Smooth muscle cell of bladder (primary cell): ENCODE data around the gene GJB6. TPM values are rescaled to one million over a fixed set of nuclear protein-coding genes. Genes with fewer than 3 reads are reported as not detected.

Experiments
- total RNA-seq: library from RNA; depleted of rRNA; stranded (reverse); fragments of >200 nt; gene quantifications from 2 replicates; pipeline ENCODE4 v1.2.3, GENCODE V29; 2014

The GJB6 gene
- total RNA-seq = not detected in 2 replicates

GRCh38 chr13:20231839-20232555 is at the start of gene GJB6:
GJB6 (minus strand) TSS chr13:20232319; CDS start chr13:20223480, 8,839 bp downstream.

DNA sequence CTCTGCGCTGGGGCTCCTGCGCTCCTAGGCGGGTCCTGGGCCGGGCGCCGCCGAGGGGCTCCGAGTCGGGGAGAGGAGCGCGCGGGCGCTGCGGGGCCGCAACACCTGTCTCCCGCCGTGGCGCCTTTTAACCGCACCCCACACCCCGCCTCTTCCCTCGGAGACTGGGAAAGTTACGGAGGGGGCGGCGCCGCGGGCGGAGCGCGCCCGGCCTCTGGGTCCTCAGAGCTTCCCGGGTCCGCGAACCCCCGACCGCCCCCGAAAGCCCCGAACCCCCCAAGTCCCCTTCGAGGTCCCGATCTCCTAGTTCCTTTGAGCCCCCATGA is 39.3 kb downstream of the GJB6 start, which contains the start of gene GJB2:
Gene GJB2, minus strand, starts transcription at position 103 of the 326 bp plus-strand sequence. CDS start 3,357 bp downstream, outside the sequence.

Other genes with a start within 250 kb of the GJB6 start
- 0.37 and 0.57 TPM in 2 replicates for gene GJA3, start 71.3 kb downstream of the GJB6 start, total RNA-seq
- gene GJB2, start 39.4 kb downstream of the GJB6 start, total RNA-seq = under 0.01 and 0.14 TPM in 2 replicates